NOMO-1 treated with dmso at 0.1 percent for 144 hours (cell line): ENCODE data around the gene PPP2R2D.
"Not testable (repeated sequence)": the region's sequence is repeated elsewhere in the genome, so short reads cannot be mapped to it uniquely, and the experiment has no call there.

Source experiments
- DNase-seq: peaks from one replicate; lab custom pipeline; 2025; ENCODE audit not compliant: unreplicated experiment; lab: John Stamatoyannopoulos, UW

PPP2R2D gene

DNA sequence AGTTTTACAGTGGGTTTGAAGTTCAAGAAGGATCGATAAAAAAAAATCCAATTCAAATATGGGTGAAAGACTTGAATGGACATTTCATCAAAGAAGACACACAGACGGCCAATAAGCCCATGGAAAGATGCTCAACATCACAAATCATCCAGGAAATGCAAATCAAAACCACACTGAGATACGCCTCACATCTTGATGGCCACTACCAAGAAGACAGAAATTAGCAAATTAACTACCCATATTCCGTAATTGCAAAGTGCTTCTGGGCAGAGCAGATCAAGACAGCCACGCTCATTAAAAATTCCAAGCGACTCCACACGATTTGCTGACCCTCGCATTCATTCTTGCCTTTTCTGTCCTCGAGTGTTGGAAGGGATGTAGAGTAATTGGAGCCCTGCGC is 34.1 kb upstream of the PPP2R2D start:
- no peak for DNase-seq

DNA sequence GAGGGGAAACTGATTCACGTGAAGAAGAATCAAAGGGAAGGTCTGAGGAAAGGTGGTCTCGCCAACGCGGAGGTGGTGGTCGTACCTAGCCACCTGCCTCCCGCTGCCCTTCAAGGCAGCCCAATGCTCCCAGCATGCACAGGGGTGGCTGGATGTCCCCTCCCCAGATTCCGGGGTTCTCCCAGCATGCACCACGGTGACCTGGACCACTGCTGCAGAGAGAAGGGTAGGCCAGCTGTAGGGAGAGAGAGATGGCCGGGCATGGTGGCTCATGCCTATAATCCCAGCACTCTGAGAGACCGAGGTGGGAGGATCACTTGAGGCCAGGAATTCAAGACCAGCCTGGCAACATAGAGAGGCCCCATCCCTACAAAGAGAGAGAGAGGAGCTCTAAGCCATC is 32.4 kb upstream of the PPP2R2D start:
- no peak for DNase-seq

DNA sequence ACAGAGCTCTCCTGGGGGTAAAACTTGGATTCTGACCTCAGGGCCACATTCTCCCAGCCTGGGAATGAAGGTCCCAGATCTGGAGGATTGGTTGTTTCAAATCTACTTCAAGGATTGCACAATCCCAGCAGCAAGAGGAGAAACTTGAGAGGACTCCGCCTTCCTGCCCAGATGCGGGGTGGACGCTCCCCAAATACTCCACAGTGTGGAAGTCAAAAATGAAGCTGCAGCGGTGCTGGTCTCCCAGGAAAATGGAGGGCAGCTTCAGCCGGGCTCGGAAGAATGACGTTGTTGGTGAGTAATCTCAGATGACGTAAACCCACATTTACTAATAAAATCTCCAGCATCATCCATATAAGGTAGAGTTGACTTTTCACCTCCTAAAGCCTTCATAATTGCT is 31.5 kb upstream of the PPP2R2D start:
- no peak for DNase-seq

DNA sequence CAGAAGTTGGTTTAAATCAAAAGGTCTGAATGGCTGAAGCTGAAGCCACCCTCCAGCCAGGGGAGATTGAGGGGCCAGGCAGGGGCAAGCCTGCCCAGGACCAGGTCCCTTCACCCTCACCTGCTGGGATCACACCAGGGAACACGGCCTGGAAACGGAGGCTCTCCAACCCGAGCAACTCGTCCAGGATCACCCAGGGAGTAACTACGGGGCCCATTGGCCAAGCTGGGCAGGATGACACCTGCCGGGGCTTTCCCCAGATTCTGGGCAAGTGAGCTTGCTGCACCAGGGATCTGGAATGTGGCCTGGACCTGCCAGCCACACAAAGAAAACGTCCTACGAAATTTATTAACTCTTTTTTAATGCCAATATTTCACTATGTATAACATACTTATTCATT is 30.4 kb upstream of the PPP2R2D start:
- no peak for DNase-seq

DNA sequence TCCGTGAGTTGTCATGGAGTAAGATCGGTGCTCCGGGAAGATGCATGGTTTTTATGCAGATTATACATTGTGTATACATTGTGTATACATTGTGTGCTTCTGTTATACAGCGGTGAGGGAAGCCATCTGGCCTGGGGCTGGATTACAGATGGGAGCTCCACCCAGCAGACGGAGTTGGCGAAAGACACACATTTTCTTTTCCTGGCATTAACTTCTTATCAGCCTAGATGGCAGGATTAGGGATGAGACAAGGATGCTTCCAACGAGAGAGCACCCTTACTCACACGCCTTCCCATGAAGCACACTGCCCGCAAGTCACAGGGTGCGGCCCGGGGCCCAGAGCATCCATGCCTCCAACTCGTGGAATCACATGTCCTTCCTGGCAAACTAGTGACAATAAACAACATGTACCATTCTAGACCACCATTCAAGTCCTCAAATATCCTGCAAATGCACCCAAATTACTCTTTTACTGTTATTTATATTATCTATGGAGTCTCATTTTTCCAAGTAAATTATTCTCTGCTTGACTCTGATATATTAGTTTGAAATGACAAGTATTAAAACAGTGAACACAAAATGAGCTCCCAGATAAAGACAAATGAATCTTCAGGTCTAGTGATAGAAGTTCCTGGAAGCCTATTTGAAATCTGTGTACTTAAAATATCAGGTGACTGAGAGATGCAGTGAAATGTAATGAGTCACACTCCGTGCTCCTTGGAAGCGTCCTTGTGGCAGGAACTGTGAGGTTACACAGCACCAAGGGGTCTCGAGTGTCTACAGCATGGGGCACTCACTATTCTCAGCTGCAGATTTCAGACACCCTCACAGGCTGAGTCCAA is 29.8 kb upstream of the PPP2R2D start:
- DNase-seq = no peak

DNA sequence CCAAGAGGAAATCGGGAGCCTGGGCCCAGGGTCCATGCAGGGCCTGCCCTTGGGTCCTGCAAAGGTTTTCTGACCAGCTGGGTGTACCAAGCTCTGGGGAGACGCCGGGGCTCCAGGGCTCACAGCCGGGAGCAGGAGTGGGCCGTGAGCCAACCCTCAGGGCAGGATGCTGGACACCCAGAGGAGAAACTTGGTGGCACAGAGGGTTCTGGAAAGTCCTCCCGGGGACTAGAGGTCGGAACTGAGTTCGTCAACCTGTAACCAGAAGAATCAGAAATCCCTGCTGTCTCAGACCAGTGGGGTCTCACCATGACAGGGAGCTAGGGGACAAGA is 29.2 kb upstream of the PPP2R2D start:
- DNase-seq = no peak

DNA sequence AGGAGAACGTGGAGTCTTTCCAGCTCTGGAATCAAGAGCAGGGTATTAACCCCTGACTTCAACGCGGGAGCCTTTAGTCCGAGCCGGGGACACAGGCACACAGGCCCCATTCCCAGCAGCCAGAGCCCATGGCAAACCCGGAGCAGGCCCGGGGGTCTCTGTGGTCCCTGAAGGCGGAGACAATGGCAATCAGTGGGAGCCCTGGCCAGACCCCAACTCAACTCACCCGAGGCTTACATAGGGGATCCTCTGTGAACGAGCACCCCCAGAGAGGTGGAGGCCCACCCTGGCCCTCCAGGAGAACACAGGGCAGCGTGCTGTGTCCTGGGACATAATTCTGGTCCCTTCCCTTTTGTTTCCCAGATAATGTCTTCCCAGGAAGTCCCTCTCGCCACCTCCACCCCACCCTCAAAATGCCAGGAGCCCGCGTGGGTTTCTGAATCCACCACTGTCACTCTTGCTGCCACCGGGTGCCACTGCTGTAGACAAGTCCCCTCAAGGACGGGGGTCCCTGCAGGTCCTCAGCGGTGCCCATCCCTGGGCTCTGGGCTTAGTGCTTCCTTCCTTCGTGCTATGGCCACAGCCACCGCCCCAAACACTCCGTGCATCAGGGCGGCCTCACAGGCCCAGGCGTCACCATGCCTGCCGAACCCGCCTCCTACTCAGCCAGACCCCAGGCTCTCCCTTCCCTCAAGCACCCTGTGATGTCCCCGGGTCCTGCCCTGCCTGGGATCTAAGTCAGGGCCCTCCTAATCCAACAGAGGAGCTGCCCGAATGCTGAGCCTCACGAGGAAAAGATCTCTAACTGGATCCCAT is 28.6 kb upstream of the PPP2R2D start:
- no peak for DNase-seq

DNA sequence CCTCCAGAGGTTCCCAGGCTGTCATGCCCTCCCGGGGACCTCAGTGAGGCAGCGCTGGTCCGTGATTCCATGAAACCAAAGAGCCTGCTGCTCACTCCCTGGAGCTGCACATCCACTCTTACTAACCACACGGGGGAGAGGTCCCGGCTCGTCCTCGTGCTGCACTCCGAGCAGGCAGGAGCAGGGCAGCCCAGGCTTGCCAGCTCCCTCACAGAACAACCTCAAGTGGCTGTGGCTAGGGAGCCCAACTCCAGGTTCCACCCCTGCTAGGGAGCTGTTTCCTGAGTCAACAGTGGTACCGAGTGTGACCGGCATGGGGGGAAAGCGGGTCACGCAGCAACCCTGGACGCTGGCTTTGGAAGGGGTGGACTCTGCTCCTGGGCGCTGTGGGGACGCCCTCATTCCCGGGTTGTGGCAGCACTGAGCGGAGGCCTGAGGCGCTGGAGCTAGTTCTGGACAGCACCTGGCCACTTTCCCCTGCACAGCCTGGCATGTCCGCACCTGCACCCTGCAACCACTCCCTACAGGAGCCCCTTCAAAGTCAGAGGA is 27.9 kb upstream of the PPP2R2D start:
- DNase-seq = no peak

DNA sequence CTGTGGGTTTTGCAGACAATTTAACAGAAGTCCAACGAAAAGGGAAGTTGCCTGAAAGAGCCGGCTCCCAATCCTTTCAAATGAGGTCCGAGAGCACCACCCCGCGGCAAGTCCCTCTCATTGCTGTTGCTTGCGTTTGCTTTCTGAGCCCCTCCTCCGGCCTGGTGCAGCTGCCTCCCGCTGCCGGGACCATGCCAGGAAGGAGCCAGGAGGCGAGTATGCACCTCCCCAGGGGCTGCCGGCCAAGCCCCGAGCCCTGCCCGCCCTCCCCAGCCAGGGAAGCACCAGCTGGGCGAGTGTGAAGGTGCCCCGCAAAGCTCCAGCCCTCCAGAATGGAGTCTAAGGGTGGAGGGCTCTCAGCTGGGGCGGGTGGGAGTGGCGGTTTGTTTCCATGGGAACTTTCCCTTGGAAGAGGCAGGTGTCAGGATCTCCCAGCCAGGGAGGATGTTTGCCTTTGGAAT is 25.8 kb upstream of the PPP2R2D start:
- peak; percentile 78 for DNase-seq

DNA sequence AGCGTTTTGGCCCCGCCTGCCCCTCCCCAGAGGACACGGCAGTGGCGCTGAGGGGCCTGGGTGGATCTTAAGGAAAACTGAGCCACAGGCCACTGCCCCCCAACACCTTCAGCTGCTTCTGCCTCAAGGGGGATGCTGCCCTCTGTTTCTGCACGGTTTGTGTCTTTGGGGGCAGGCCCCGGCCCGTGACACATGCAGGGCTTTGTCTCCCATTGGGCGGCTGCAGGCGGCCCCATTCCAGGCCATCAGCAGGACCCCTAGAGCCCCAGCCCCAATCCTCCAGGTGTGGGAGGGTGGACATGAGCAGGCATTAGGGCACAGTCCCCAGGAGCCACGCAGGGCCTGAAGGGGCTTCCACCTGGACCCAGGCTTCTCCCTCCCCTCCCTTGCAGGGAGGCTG is 25.3 kb upstream of the PPP2R2D start:
- no peak for DNase-seq

DNA sequence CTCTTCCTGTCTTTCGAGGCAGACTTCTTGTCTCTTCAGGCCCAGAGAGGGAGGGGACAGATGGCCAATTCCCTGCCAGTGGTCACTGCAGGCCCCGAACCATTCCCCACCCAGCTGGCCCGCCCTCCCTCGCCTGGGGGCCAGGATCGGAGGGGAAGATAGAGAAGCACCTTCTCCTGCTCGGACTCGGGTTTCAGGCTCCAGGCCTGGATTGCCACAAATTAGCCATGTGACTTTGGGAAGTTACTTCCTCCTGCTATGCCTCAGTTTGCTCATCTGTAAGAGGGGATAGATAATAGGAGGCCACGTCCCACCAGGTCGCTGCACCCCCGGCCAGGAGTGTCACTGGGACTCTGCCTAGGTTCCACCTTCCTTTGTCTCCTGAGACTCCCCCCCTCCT is 24.8 kb upstream of the PPP2R2D start:
- no peak for DNase-seq

DNA sequence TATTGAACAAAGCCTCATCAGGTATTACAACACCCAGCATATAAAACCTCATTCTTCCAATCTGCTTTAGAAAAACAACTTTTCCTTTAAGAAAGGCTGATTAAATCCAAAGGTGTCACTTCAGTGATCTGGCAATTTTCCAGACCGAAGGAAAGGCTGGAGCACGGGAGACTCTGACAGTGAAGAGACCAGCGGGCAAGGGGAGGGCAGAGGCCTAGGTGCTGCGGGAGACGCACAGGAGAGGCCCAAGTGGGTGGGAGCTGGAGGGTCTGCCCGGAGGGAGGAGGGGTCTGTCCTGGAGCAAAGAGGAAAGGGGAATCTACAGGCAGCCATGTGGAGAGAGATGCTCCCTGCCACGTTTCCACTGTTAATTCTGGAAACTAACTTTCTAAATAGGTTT is 24.3 kb upstream of the PPP2R2D start:
- DNase-seq = no peak

DNA sequence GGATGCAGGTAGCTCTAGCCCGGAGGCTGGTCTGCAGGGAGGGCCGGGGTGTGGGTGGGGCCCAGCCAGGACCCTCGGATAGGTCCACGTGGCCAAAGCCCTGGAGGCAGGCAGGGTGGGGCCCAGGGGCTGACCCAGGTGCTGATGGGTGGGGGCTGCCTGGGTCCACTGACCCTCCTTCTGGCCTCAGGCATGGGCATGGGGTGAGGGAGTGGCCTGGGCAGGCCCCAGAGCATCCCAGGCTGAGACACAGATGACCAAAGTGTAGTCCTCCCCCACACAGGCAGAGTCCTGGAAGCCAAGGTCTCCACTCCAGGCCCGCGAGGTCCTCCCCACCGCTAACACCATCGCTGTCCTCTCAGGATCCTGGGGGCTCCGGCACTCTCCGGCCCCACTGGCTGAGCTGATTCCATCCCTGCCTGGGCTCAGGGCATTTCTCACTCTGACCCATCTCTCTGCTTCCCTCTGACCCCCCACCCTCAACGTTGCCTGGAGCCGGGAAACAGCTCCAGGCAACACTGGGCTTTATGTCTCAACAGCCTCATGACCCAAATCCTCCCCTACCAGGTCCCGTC is 20.7 kb upstream of the PPP2R2D start:
- no peak for DNase-seq

DNA sequence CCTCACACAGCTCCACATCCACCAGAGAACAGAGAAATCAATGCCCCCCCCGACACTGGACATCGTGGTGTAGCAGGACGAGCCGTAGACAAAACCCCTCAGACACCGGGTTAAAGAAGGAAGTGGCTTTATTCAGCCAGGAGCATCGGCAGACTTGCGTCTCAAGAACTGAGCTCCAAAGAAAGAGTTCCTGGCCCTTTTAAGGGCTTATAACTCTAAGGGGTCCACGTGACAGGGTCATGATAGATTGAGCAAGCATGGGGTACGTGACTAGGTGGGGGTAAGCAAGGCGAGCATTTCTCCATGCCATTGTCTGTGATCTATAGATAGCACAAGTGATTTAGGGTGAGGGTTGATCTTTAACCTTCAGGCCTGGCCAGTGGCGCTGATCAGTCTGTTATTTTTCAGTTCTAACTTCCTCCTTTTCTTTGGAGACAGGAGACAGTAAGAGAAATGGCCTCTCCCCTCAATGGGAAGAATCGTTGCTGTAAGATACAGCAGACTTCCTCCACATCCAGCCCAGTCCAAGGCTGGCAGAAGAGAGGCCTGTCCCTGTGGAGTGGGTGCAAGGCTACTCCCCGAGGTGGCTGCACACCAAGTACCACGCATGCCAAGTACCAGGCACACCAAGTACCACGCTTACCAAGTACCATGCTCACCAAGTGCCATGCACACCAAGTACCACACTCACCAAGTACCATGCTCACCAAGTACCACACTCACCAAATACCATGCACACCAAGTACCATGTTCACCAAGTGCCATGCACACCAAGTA is 19.5 kb upstream of the PPP2R2D start:
- no peak for DNase-seq

DNA sequence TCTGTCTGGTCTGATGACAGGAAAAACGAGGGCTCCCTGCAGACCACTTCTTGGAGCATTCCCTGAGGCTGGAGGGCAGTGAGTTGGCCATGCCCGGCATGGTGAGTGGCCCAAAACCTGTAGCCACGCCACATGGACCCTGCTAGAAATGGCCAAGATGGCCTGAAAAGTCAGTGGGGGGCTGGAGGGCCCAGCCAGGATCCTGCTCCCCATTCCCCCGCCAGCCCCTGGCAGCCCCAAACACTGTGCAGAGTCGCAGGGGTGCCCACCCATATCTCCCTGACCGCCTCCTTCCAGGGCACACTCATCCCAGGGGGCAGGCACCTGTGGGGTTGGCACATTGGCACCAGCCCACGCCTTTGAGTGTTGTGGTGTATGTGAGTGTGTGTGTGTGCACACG is 18.7 kb upstream of the PPP2R2D start:
- no peak for DNase-seq

DNA sequence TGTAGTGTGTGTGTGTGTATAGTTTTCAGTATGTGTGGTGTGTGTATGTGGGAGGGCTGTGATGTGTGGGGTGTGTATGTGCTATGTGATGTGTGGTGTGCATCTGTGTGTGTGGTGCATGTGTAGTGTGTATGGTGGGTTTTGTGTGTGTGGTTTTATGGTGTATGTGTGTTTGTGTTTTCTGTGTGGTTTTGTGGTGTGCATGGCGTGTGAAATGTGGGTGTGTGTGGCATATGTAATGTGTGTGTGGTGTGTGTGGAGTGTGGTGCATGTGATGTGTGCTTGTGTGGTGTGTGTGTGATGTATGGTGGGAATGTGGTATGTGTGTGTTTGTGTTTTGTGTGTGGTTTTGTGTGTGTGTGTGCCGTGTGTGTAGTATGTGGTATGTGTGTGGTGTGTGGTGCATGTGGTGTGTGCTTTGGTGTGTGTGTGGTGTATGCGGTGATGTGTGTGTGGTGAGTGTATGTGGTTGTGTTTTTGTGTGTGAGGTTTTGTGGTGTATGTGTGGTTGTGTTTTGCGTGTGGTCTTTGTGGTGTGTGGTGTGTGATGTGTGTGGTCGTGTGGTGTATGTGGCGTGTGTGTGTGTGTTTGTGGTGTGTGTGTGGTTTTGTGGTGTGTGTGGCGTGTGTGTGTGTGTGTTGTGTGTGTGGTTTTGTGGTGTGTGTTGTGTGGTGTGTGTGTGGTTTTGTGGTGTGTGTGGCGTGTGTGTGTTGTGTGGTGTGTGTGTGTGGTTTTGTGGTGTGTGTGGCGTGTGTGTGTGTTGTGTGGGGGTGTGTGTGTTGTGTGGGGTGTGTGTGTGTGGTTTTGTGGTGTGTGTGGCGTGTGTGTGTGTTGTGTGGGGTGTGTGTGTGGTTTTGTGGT is 18.0 kb upstream of the PPP2R2D start:
- DNase-seq = no peak

DNA sequence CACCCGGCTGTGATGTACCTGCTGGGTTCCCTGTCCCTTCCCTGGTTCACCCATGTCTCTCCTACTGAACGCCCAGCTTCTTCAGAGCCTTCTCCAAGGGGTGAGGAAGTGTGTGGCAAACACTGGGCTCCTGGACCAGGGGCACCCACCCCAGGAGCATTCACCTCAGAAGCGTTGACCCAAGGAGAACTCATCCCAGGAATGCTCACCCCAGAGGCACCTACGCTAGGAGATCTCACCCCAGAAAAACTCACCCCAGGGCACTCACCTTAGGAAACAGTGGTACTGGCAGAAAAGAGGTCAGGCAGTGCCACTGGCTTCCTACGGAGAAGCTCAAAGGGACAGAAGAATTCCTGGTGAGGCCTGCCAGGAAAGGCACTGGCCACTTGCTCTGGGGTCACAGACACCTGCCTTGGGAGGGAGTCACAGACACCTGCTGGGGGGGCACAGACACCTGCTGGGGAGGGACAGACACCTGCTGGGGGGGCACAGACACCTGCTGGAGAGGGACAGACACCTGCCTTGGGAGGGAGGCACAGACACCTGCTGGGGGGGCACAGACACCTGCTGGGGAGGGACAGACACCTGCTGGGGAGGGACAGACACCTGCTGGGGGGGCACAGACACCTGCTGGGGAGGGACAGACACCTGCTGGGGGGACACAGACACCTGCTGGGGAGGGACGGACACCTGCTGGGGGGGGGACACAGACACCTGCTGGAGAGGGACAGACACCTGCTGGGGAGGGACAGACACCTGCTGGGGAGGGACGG is 17.0 kb upstream of the PPP2R2D start:
- not testable (repeated sequence) for DNase-seq

DNA sequence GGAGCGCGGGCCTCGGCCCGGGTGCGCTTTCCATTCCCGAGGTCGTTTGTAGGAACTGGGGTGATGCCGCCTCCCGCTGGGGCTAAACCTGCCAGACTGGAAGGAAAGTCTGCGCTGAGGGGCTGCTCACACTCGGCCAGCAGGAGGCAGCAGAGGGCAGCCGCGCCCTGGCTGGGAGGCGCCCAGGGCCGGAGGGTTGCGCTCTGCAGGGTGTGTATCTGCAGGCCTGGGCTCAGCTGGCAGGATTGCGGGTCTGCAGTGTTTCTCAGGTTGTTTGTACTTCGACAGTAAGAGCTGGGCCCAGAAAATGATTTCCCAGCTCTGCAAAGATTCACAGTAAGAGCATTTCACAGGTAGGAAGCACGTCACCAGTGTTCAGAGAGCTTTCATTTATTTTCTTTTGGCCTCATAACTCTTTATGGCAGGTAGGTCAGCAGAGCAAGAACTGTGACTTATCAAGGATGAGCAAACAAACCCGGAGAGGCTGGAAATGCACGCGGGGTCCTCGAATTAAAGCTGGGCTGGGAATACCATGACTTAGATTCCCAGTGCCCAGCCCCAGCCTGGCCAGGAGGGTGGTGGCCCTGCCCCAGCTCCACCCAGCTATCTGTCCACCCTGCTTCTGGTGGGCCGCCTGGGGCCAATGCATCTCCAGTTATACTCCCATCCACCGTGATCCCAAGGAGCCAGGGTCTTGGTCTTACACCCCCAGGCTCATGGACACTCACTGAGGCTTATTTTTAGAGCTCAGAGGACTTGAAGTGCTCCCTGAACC is 15.2 kb upstream of the PPP2R2D start:
- DNase-seq = peak; percentile 53

DNA sequence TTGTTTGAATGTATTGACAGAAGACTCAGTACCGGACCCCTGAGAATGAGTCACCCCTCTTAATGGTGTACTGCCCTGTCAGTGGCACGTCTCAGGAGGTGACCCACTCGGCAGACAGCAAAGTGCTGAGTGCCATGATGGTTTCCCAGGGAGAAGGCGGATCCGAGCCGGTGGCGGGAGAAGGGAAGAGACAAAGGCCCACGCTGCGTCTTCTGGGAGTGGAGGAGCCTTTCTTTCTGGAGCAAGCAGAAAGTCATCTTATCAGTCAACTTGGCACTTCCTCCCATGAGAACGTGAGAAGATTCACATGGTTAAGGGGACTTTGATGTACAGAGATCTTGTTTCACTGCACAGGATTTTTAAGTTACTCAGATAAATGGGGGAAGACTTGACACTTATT is 14.6 kb upstream of the PPP2R2D start:
- DNase-seq = no peak
